Measurements from ENCODE around the gene HLA-DQA2. TPM values are rescaled to one million over a fixed set of nuclear protein-coding genes. Genes with fewer than 3 reads are reported as not detected.
A peak's percentile ranks its signal among the peaks of the same experiment; 100 is the strongest.

Gene HLA-DQA2
- total and polyA plus RNA-seq, 2 experiments from 2014 or later = not detected

- peak; percentile 72 for DNase-seq (ENCODE audit: low spot score)
- Histone ChIP-seq H4K20me1 (replicated peaks; ENCODE audit: insufficient read depth) (no peaks in the 10 kb centered on the region), H3K36me3 (ENCODE audit: insufficient read depth) (no peaks in the 10 kb centered on the region), H3K27ac (ENCODE audit: low read depth) (no peak overlapping the region), H3K79me2 (replicated peaks; ENCODE audit: insufficient read depth) (no peaks in the 10 kb centered on the region), H3K27me3 (ENCODE audit: insufficient read depth) (no peaks in the 10 kb centered on the region), H2AFZ (no peak overlapping the region), H3K4me2 (no peak overlapping the region), H3F3A (replicated peaks; ENCODE audit: low read depth) (no peaks in the 10 kb centered on the region), H3K4me1 (ENCODE audit: insufficient read depth) (no peaks in the 10 kb centered on the region), H3K4me3 (no peak overlapping the region), H3K9me2 (ENCODE audit: insufficient read depth) (no peaks in the 10 kb centered on the region)
- no peak overlapping the region for H3K27ac Mint-ChIP-seq
- TF ChIP-seq ETS1 (IDR thresholded peaks at IDR 0.05) = no peak
- TF ChIP-seq, protein P1, sequence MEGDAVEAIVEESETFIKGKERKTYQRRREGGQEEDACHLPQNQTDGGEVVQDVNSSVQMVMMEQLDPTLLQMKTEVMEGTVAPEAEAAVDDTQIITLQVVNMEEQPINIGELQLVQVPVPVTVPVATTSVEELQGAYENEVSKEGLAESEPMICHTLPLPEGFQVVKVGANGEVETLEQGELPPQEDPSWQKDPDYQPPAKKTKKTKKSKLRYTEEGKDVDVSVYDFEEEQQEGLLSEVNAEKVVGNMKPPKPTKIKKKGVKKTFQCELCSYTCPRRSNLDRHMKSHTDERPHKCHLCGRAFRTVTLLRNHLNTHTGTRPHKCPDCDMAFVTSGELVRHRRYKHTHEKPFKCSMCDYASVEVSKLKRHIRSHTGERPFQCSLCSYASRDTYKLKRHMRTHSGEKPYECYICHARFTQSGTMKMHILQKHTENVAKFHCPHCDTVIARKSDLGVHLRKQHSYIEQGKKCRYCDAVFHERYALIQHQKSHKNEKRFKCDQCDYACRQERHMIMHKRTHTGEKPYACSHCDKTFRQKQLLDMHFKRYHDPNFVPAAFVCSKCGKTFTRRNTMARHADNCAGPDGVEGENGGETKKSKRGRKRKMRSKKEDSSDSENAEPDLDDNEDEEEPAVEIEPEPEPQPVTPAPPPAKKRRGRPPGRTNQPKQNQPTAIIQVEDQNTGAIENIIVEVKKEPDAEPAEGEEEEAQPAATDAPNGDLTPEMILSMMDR (conservative IDR thresholded peaks at IDR 0.05; ENCODE audit: low read depth in 2 of 2) = peak; percentile 68 to 88
- H3K36me3 Mint-ChIP-seq (ENCODE audit: low read depth) = no peaks in the 10 kb centered on the region
- H3K4me1 Mint-ChIP-seq = no peaks in the 10 kb centered on the region
- H3K27me3 Mint-ChIP-seq (ENCODE audit: insufficient read depth, low read depth, poor library complexity) = no peaks in the 10 kb centered on the region
- peak; percentile 93 for ATAC-seq
- no peak overlapping the region for H3K4me3 Mint-ChIP-seq
- H3K9me3 Mint-ChIP-seq = no peaks in the 10 kb centered on the region
Observed at GRCh38 chr6:32692019-32692418, 49.2 kb upstream of the HLA-DQA2 start.

- no peaks in the 10 kb centered on the region for H3K36me3 Mint-ChIP-seq (ENCODE audit: low read depth)
- no peaks in the 10 kb centered on the region for H3K4me1 ChIP-seq (ENCODE audit: insufficient read depth)
- no peaks in the 10 kb centered on the region for H3K36me3 ChIP-seq (ENCODE audit: insufficient read depth)
- no peak for DNase-seq (ENCODE audit: low spot score)
- H3K27me3 ChIP-seq (ENCODE audit: insufficient read depth) = no peaks in the 10 kb centered on the region
- no peak overlapping the region for H2AFZ ChIP-seq
- no peak overlapping the region for H3K27ac Mint-ChIP-seq
- H3K79me2 ChIP-seq (replicated peaks; ENCODE audit: insufficient read depth) = no peaks in the 10 kb centered on the region
- H3K9me3 Mint-ChIP-seq = no peaks in the 10 kb centered on the region
- no peak overlapping the region for H3K4me3 ChIP-seq
- no peaks in the 10 kb centered on the region for H3K9me2 ChIP-seq (ENCODE audit: insufficient read depth)
- no peak overlapping the region for H3K4me3 Mint-ChIP-seq
- H3K27ac ChIP-seq (ENCODE audit: low read depth) = no peak overlapping the region
- H3K4me2 ChIP-seq = no peak overlapping the region
- H4K20me1 ChIP-seq (replicated peaks; ENCODE audit: insufficient read depth) = no peaks in the 10 kb centered on the region
- H3F3A ChIP-seq (replicated peaks; ENCODE audit: low read depth) = no peaks in the 10 kb centered on the region
- no peaks in the 10 kb centered on the region for H3K27me3 Mint-ChIP-seq (ENCODE audit: insufficient read depth, low read depth, poor library complexity)
- H3K4me1 Mint-ChIP-seq = peaks cover 2% of the 10 kb centered on the region; the same call in 1 of the 3 replicates
- ATAC-seq = no peak
- TF ChIP-seq STAT1 (IDR thresholded peaks at IDR 0.05; ENCODE audit: unreplicated experiment) = no peak
- no peak for TF ChIP-seq POLR2AphosphoS5 (IDR thresholded peaks at IDR 0.05; ENCODE audit: low read depth)
- TF ChIP-seq, protein P2, sequence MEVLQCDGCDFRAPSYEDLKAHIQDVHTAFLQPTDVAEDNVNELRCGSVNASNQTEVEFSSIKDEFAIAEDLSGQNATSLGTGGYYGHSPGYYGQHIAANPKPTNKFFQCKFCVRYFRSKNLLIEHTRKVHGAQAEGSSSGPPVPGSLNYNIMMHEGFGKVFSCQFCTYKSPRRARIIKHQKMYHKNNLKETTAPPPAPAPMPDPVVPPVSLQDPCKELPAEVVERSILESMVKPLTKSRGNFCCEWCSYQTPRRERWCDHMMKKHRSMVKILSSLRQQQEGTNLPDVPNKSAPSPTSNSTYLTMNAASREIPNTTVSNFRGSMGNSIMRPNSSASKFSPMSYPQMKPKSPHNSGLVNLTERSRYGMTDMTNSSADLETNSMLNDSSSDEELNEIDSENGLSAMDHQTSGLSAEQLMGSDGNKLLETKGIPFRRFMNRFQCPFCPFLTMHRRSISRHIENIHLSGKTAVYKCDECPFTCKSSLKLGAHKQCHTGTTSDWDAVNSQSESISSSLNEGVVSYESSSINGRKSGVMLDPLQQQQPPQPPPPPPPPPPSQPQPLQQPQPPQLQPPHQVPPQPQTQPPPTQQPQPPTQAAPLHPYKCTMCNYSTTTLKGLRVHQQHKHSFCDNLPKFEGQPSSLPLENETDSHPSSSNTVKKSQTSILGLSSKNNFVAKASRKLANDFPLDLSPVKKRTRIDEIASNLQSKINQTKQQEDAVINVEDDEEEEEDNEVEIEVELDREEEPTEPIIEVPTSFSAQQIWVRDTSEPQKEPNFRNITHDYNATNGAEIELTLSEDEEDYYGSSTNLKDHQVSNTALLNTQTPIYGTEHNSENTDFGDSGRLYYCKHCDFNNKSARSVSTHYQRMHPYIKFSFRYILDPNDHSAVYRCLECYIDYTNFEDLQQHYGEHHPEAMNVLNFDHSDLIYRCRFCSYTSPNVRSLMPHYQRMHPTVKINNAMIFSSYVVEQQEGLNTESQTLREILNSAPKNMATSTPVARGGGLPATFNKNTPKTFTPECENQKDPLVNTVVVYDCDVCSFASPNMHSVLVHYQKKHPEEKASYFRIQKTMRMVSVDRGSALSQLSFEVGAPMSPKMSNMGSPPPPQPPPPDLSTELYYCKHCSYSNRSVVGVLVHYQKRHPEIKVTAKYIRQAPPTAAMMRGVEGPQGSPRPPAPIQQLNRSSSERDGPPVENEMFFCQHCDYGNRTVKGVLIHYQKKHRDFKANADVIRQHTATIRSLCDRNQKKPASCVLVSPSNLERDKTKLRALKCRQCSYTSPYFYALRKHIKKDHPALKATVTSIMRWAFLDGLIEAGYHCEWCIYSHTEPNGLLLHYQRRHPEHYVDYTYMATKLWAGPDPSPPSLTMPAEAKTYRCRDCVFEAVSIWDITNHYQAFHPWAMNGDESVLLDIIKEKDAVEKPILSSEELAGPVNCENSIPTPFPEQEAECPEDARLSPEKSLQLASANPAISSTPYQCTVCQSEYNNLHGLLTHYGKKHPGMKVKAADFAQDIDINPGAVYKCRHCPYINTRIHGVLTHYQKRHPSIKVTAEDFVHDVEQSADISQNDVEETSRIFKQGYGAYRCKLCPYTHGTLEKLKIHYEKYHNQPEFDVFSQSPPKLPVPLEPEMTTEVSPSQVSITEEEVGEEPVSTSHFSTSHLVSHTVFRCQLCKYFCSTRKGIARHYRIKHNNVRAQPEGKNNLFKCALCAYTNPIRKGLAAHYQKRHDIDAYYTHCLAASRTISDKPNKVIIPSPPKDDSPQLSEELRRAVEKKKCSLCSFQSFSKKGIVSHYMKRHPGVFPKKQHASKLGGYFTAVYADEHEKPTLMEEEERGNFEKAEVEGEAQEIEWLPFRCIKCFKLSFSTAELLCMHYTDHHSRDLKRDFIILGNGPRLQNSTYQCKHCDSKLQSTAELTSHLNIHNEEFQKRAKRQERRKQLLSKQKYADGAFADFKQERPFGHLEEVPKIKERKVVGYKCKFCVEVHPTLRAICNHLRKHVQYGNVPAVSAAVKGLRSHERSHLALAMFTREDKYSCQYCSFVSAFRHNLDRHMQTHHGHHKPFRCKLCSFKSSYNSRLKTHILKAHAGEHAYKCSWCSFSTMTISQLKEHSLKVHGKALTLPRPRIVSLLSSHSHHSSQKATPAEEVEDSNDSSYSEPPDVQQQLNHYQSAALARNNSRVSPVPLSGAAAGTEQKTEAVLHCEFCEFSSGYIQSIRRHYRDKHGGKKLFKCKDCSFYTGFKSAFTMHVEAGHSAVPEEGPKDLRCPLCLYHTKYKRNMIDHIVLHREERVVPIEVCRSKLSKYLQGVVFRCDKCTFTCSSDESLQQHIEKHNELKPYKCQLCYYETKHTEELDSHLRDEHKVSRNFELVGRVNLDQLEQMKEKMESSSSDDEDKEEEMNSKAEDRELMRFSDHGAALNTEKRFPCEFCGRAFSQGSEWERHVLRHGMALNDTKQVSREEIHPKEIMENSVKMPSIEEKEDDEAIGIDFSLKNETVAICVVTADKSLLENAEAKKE (CRISPR knock-in tag; IDR thresholded peaks at IDR 0.05) = no peak
- TF ChIP-seq, protein P1 (conservative IDR thresholded peaks at IDR 0.05; ENCODE audit: low read depth in 2 of 2) = no peak
- TF ChIP-seq ZNF114 (CRISPR knock-in tag; IDR thresholded peaks at IDR 0.05) = no peak
- TF ChIP-seq JUNB (IDR thresholded peaks at IDR 0.05; ENCODE audit: unreplicated experiment) = no peak
- TF ChIP-seq EZH2 (IDR thresholded peaks at IDR 0.05; ENCODE audit: low read depth, unreplicated experiment) = no peak
- TF ChIP-seq EZH2phosphoT487 (IDR thresholded peaks at IDR 0.05; ENCODE audit: unreplicated experiment) = no peak
- no peak for TF ChIP-seq CREB1 (CRISPR knock-in tag; IDR thresholded peaks at IDR 0.05; ENCODE audit: low read depth)
- no peak for TF ChIP-seq ZNF331 (CRISPR knock-in tag; IDR thresholded peaks at IDR 0.05; ENCODE audit: low read depth)
Observed at GRCh38 chr6:32697031-32697430, 44.2 kb upstream of the HLA-DQA2 start.

All from GM23338 (cell line).